ENCODE data around the gene PPM1G. TPM values are rescaled to one million over a fixed set of nuclear protein-coding genes. Genes with fewer than 3 reads are reported as not detected.
A peak's percentile ranks its signal among the peaks of the same experiment; 100 is the strongest.
"Not testable (repeated sequence)": the region's sequence is repeated elsewhere in the genome, so short reads cannot be mapped to it uniquely, and the experiment has no call there.

The PPM1G gene
- polyA plus RNA-seq (2012; ENCODE audit: insufficient read depth, insufficient read length), result 208 TPM

DNA sequence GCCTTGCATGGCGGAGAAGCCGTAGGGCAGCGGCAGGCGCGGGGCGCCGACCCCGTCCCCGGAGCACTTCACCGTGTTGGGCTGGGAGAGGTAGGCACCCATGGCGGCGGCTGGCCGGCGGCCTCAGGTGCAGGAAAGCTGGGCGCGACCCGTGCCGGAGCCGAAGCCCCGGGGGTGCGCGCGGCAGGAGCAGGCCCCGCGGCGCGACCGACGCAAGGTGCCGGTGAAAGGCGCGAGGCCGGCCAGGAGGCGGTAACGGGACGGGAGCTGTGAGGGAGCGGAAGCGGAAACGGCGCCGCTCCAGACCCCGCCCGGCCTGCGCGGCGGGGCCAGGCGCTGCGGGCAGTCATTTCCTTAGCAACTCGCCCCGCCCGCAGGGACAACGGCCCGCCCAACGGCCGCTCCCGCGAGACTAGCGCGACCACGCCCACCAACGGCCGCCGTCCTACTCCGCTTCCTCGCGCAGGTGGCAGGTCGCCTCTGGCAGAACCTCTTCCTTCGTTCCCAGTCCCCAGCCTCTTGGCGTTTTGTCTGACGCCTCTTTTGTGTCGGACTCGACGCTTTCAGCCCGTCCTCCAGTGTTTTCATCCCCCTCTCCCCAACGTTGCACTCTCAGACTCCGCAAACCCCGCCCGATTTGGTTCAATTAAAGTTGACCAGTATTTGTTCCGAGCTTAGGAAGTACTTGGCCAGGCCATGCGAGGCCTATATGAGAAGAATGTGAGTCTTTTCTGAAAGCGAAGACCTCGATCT is at the start of gene PPM1G:
Gene PPM1G (minus strand): TSS at position 271 of the 753 bp plus-strand sequence. CDS start 169 bp downstream, at position 102.
- peak; percentile 91 for DNase-seq (ENCODE audit: low read depth, low spot score)
- peak within 1 kb of the TSS; percentile 89 for H3K4me3 ChIP-seq (ENCODE audit: low read length)

DNA sequence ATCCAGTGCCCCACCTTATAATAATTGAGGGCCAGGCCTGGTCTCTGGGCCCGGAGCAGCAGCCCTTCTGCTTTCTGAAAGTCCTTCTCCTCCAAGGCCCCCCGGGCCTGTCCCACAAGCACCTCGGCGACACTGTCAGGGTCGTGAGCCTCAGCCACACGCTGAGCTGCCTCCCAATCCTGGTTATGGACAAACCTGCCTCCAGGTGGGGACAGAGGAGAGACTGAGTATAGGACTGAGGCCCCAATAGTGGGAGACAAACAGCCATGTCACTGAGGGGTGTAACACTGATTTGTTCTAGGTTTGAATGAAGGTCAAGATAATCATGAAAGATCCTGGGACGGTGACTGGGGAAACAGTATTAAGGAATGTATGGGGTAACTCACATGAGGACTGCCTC is 44.6 kb upstream of the PPM1G start:
- no peak overlapping the region for H3K4me3 ChIP-seq (ENCODE audit: low read length)

DNA sequence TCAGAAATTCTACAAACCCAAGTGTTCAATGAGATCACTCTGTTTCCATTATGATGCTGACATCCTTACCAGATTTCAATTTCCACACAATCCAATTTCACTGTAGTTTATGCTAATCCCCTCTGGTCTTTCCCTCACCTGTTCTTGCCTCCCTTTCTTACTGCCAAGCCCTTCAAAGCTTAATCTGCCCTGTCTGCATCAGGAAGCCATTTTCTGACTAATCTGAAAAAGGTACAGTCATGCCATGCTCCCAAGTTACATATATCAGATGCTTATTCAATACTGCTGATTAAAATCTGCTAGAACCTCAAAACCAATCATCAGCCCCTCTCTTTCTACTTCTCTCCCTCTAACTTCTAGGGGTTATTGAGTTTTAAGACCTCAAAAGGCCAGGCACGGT is 41.7 kb upstream of the PPM1G start:
- DNase-seq (ENCODE audit: low read depth, low spot score), result no peak
- no peak overlapping the region for H3K4me3 ChIP-seq (ENCODE audit: low read length)

More for the DNA sequence above, 44.6 kb upstream of the PPM1G start:
- DNase-seq (ENCODE audit: low read depth, low spot score), result no peak

DNA sequence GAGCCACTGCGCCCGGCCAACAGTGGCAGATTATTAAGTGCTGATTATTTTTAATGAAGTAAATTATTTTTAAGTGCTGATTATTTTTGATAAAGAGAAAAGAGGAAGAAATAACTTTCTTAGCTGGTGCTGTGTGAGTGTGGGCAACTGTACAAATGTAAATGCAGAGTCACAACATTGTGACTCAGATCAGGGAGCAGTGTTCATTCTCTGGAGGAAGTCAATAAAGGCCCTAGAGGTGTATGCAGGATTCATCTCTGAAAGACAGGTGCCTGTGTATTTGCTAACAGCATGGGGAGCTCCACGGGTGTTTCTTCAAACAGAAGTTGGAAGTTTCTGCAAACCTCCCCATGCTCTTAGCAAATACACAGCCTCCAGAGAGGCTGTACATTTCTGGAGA is 39.0 kb upstream of the PPM1G start:
- no peak overlapping the region for H3K4me3 ChIP-seq (ENCODE audit: low read length)
- no peak for DNase-seq (ENCODE audit: low read depth, low spot score)

DNA sequence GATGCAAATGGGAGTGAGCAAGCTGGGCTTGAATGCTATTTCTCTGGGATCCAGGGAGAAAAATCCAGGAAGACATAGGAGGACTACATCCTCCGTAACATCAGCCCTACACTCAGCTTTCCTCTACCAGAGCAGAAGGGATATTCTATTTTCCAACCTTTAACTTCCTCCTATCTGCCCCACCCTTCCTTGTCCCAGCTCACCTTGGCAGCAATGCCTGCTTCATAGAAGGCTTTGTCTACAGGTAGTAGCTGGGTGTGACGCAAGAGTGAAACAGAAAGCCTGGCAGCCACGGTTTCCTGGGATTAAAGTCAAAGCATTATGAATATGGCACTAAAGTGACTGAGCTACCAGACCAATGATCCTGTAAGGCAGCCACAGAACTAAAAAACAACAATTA is 36.7 kb upstream of the PPM1G start:
- no peak for DNase-seq (ENCODE audit: low read depth, low spot score)
- no peak overlapping the region for H3K4me3 ChIP-seq (ENCODE audit: low read length)

GRCh38 chr2:27445615-27446014 is 36.2 kb upstream of the PPM1G start:
- no peak overlapping the region for H3K4me3 ChIP-seq (ENCODE audit: low read length)

DNA sequence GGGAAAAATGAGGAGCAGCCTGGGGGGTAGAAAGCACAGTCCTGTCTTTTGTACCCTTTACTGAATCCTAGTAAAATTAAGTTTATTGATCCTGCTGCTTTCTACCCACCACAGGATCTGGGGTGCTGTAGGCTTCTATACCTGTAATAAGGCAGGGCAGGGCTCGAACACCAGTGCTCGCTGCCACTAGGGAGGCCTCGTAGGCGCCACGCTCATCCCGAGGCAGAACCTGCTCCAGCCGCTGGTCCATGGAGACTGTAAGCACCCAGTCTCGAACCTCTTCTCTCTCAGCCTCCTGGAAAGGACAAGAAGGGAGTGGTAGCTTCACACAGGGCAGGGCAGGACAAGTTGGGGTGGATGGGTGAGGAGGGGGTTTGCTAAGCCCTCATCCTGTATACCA is 35.8 kb upstream of the PPM1G start:
- H3K4me3 ChIP-seq (ENCODE audit: low read length), result no peak overlapping the region
- DNase-seq (ENCODE audit: low read depth, low spot score), result no peak

More at GRCh38 chr2:27445615-27446014, 36.2 kb upstream of the PPM1G start:
- no peak for DNase-seq (ENCODE audit: low read depth, low spot score)

DNA sequence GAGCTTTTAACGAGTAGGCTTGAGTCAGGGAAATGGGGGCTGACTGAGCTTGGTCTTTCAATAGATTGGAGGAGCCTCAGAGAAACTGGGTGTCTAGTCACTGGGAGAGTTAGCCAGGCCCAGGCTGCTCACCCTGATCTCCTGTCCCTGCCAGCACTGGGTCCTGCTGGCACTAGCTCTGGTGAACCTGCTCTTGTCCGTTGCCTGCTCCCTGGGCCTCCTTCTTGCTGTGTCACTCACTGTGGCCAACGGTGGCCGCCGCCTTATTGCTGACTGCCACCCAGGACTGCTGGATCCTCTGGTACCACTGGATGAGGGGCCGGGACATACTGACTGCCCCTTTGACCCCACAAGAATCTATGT is 33.5 kb upstream of the PPM1G start:
- no peak overlapping the region for H3K4me3 ChIP-seq (ENCODE audit: low read length)
- DNase-seq (ENCODE audit: low read depth, low spot score), result no peak

DNA sequence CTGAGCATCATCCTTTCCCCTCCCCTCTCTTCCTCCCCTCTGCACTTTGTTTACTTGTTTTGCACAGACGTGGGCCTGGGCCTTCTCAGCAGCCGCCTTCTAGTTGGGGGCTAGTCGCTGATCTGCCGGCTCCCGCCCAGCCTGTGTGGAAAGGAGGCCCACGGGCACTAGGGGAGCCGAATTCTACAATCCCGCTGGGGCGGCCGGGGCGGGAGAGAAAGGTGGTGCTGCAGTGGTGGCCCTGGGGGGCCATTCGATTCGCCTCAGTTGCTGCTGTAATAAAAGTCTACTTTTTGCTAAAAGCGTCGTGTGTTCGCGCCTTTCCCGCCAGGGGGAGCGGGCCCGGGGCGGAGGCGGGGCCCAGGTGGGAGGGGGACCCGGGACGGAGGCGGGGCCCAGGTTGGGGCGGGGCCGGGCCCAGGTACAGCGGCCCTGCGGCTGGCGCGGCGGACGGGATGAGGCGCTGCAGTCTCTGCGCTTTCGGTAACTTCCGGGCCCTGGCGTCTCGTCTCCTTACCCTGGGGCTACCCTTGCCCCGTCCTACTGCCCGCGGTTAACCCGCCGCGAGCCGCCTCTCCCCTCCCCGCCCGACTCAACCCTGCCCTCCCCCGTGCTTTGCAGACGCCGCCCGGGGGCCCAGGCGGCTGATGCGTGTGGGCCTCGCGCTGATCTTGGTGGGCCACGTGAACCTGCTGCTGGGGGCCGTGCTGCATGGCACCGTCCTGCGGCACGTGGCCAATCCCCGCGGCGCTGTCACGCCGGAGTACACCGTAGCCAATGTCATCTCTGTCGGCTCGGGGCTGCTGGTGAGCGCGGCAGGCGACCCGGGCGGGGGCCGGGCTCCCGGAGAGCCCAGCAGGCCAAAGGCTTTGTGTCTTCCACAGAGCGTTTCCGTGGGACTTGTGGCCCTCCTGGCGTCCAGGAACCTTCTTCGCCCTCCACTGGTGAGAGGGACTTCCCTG is 32.8 kb upstream of the PPM1G start, which contains the start of gene KRTCAP3:
Gene KRTCAP3 (plus strand): TSS at position 424 of the 962 bp plus-strand sequence. CDS start 32 bp downstream, at position 456.
- no peak within 1 kb of the TSS for H3K4me3 ChIP-seq (ENCODE audit: low read length)
- no peak for DNase-seq (ENCODE audit: low read depth, low spot score)

- H3K4me3 ChIP-seq (ENCODE audit: low read length), result no peak overlapping the region
Observed at GRCh38 chr2:27441226-27441926, 32.0 kb upstream of the PPM1G start.

DNA sequence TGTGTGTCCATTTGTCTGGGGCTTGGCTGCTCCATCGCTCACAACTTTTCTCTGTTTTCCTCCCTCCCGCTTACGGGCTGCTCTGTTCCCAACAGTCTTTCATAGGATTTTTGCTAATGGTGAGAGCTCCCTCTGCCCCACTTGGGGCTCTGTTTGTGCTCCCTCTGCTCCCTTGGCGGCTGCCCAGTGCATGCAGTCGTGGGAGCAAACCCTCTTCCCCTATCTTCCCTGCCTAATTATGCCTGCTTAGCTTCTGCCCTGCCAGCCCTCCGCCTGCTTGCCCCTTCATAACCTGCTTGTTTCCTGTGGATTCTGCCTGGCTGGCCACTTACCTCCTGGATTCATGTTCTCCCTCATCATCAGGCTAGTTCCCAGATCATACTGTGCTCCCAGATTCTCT is 26.2 kb upstream of the PPM1G start:
- no peak for DNase-seq (ENCODE audit: low read depth, low spot score)
- no peak overlapping the region for H3K4me3 ChIP-seq (ENCODE audit: low read length)

More at GRCh38 chr2:27441226-27441926, 32.0 kb upstream of the PPM1G start:
- no peak for DNase-seq (ENCODE audit: low read depth, low spot score)

GRCh38 chr2:27431395-27431794 is 22.0 kb upstream of the PPM1G start:
- no peak for DNase-seq (ENCODE audit: low read depth, low spot score)
- no peak overlapping the region for H3K4me3 ChIP-seq (ENCODE audit: low read length)

- H3K4me3 ChIP-seq (ENCODE audit: low read length), result peak overlapping the region; percentile 81
- peak; percentile 32 for DNase-seq (ENCODE audit: low read depth, low spot score)
Observed at GRCh38 chr2:27428978-27429541, 19.7 kb upstream of the PPM1G start.

DNA sequence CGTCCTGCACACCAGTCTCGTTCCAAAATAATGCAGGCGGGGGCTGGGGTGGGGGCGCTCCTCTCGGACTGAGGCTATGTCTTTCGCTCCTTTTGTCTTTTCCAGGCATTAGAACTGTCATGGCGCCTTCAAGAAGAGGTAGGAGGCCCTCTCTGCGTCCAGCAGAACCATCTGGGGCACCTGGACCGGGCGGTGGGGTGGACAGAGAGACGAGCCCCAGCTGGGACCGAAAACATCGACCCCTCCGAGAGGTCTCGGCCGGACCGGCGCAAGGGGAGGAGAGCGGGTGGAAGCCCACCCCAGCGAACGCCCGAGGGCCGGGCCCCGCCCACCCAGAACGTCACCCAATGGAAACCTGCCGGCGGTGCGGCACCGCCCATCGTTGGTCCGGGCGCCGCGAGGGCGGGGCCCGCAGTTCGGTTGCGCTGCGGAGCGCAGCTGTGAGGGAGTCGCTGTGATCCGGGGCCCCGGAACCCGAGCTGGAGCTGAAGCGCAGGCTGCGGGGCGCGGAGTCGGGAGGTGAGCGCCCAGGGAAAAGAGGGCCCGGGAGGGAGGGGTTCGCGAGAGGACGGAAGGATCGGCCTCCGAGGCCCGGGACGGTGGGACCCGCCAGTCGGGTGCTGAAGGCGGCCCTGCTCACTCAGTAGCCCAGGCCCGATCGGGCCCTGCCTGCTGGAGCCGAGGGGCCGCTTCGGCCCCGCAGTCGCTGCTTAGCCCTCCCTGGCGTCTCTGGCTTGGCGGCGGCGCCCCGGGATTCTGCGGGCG is 19.0 kb upstream of the PPM1G start, which contains the start of gene NRBP1:
Gene NRBP1 (plus strand): TSS at position 419 of the 765 bp plus-strand sequence. CDS start 4,643 bp downstream, outside the sequence.
- peak; percentile 75 for DNase-seq (ENCODE audit: low read depth, low spot score)
- H3K4me3 ChIP-seq (ENCODE audit: low read length), result peak within 1 kb of the TSS; percentile 81

GRCh38 chr2:27427863-27428212 is 18.4 kb upstream of the PPM1G start:
- peak overlapping the region; percentile 81 for H3K4me3 ChIP-seq (ENCODE audit: low read length)
- no peak for DNase-seq (ENCODE audit: low read depth, low spot score)

GRCh38 chr2:27425039-27425438 is 15.6 kb upstream of the PPM1G start:
- H3K4me3 ChIP-seq (ENCODE audit: low read length); DNase-seq (ENCODE audit: low read depth, low spot score): not testable (repeated sequence)

DNA sequence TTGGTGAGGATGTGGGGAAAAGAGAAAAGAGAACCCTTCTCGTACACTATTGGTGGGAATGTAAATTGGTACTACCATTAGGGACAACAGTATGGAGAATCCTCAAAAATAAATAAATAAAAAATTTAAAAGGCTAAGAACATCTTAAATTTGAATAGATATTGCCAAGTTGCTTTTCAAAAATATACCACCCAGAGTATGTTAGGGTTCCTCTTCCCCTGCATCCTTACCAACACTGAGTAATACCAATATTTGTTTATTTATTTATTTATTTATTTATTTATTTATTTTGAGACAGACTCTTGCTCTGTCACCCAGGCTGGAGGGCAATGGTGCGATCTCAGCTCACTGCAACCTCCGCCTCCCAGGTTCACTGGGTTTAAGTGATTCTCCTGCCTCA is 13.6 kb upstream of the PPM1G start:
- H3K4me3 ChIP-seq (ENCODE audit: low read length), result no peak overlapping the region
- DNase-seq (ENCODE audit: low read depth, low spot score), result no peak

DNA sequence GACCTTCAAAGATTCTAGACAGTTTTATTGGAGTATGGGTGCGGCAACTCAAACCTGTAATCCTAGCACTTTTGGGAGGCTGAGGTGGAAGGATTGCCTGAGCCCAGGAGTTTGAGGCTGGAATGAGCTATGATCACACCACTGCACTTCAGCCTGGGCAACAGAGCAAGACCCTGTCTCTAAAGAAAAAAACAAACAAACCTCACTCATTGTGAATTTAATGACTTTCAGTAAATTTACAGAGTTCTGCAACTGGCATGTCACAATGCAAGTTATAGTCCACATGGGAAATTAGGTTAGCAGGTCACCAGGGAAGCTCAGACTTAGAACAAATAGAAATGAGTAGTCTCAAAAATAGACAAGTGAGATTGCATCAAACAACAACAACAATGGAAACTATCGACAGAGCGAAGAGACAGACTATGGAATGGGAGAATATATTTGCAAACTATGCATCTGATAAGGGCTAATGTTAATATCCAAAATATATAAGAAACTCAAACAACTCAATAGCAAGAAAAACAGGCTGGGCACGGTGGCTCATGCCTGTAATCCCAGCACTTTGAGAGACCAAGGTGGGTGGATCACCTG is 12.4 kb upstream of the PPM1G start:
- H3K4me3 ChIP-seq (ENCODE audit: low read length), result no peak overlapping the region
- DNase-seq (ENCODE audit: low read depth, low spot score), result no peak
